CD4-positive, alpha-beta T cell treated with Interleukin-15 for 4 hours (primary cell): ENCODE measurements around the gene DUOX2.
"Not testable (repeated sequence)": the region's sequence is repeated elsewhere in the genome, so short reads cannot be mapped to it uniquely, and the experiment has no call there.

Source experiments
- DNase-seq: peaks from one replicate; pipeline ENCODE4 v3.0.0-alpha.2; 2020; ENCODE audit warnings: low spot score

The DUOX2 gene

GRCh38 chr15:45099549-45100165 lies 14.3 kb downstream of the DUOX2 start:
- no peak for DNase-seq

- DNase-seq, result no peak
These were observed 16.5 kb downstream of the DUOX2 start for GRCh38 chr15:45097466-45097865.

- DNase-seq, result no peak
These were observed 18.3 kb downstream of the DUOX2 start for GRCh38 chr15:45095661-45096060.

GRCh38 chr15:45094358-45094730 lies 19.6 kb downstream of the DUOX2 start:
- DNase-seq, result no peak

DNA sequence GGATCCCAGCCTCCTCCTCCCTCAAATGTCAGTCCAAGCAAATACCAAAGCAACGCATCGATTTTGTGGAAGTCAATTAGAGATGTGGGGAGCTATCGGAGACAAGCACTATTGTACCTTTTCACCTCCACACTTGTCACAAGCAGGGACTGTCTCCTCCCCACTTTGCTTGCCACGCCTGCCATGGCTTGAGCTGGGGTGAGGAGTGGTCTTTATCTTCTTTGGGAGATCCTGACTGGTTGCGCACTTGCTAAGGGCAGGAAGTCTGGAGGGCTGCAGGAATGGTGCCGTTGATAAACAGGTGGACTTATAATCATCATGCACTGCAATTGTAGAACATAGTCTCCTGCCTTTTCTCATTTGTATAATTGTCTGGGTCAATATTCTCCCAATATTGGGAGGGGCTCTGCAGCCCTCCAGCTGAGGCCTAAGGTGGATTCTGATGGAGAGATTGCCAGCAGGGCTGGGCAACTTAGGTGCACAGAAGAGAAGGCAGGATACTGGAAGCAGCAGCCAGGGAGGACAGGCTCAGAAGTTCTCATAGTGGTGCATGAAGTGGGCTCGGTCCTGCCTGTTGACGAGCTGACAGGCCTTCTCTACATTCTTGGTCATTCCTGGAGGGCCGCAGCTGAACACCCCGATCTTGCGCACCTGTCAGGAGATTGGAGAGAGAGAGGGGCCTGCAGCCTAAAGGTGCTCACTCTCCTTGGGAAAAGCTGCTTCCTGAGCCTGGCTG lies 20.2 kb downstream of the DUOX2 start:
- no peak for DNase-seq

GRCh38 chr15:45093013-45093412 lies 21.0 kb downstream of the DUOX2 start:
- DNase-seq, result no peak

GRCh38 chr15:45091576-45091975 lies 22.4 kb downstream of the DUOX2 start:
- DNase-seq, result no peak

DNA sequence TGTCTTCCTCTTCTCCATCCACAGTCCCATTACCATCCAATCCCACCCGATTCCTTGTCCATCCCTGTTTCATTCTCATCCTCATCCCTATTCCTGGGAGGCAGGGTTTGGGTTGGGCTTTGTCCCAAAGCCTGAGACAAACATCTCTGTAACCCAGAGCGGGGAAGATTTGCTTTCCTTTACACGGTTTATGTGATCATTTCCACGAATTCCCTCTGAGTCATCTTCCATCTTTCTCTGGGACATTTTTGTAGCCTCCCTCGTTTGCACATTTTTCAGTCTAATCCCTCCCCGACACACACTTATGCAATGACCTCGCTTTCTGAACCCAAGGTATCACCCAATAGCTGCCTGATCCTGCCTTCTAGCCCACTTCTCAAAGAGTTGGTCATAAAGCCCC lies 22.8 kb downstream of the DUOX2 start:
- no peak for DNase-seq

DNA sequence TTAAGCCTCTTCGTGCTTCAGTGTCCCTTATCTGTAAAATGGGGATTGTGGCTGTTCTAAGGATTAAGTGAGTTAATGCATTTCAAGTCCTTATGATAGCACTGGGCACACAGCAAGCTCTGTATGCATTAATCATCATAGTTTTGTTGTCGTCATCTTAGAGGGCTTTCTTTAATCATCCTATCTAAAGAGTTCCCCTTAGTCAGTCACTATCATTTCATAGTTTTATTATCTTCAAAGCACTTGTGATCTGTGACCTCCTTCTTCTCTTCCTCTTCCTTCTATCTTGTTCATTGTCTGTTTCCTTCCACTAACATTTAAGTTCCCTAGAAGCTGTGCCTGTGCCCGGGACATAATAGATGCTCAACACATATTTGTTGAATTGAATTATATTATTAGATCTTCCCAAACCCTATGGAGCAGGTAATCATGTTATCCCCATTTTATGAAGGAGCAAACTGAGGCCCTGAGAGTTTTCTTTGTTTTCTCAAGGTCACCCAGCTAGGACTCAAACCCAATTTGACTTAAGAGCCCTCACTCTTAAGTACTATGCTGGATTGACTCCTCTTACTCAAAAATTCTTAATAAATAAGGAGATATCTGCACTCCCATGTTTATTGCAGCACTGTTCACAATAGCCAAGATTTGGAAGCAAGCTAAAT lies 24.1 kb downstream of the DUOX2 start:
- no peak for DNase-seq

DNA sequence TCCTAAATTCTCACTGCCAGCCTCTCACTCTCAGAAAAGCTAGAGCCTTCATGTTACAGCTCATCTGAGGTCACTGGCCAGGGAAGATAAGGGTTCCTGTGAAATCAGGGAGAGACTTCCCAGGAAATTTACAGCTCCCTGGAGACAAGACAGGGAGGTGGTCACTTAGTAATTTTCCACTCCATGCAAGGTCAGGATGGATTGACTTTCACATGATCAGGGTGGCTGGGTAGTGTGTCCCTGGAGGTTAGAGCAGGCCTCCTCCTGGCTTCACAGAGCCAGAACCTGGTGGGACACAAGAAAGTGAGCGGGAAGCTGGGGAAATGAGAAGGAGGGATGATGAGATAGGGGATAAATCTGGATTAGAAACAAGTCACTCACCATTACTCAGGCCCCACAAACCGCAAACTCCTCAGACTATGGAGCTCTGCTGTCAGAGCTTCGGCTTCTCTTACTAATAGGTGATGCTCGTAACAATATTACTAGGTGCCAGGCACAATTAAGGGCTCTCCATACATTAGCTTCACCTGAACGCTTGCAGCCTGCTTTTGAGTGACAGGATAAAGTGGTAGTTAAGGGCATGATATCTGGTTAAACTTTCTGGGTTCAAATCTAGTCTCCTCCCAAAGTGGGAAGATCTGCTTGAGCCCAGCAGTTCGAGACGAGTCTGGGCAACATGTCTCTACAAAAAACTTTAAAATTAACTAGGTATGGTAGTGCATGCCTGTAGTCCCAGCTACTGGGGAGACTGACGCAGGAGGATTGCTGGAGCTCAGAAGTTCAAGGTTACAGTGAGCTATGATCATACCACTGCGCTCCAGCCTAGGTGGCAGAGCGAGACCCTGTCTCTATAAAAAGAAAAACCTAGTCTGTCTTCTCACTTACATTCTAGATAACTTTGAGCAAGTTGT lies 24.9 kb downstream of the DUOX2 start:
- no peak for DNase-seq

GRCh38 chr15:45087513-45087912 lies 26.5 kb downstream of the DUOX2 start:
- DNase-seq, result no peak

DNA sequence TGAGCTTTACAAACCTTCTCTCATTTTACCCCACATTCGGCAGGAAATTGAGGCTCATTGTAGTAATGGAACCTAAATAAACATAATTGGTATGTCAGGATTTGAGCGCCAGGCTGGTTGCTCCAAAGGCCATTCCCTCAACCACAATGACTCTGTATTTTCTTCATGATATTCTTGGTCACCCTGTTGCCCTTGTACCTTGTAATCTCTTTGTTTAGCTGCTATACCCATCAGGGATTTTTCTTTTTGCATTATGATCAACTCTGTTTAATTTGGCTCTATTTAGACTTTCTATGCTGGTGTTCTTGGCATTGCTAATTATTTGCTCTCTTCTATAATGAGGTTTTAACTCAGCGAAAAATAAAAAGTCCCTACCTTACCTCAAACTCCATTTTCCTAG lies 29.8 kb downstream of the DUOX2 start:
- DNase-seq, result no peak

DNA sequence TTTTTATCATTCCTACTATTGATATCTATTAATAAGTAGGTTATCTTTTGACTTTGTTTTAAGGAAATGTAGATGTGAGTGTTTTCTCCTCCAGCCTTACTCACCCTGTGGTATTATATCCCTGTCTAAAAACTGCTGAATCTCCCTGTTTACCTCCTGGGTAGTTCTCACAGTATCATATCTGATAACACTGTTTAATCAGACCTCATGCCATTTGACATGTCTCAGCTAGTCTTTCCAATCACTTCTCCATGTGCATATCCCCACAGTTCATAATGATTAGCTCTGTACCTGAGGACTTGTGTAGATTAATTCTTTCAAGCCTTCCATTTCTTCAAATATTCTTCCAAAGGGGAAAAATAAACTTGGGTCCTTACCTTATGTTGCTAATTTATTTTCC lies 30.7 kb downstream of the DUOX2 start:
- DNase-seq, result no peak

DNA sequence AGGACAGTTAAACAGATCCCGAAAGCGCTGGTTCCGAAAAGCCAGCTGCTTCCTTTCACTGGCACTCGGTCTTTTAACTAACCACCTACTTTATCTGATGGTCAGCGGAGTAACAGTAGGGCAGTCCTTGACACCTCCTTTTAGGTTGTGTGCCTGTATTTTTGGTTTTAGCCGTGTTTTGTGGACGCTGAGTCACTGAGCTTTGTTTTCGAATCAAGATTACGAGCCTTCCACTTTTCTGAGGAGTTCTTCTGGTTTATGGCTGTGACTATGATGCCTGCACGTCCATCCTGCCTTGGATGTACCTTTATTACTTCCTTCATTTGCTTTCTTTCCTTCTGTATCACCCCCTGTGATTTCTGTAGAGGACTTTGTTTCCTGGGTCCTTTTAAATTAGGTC lies 31.6 kb downstream of the DUOX2 start:
- not testable (repeated sequence) for DNase-seq

DNA sequence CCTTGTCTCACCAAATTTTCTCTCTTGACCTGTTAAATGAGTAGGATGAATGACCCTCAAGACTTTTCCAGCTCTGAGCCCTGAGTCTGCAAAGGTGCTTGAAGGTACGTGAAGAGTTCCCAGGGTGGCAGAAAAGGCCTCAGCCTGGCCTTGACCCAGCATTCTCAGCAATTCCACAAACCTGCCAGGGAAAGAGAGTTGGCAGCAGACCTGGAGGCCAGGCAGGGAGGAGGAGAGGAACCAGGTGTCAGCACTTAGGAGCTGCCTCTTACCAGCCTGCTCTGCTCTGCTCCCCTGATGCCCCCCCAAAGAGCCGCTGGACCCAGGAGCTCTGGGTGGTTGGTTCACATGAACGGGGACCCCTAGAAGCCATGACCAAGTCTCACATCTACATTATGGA lies 33.4 kb downstream of the DUOX2 start:
- DNase-seq, result not testable (repeated sequence)

DNA sequence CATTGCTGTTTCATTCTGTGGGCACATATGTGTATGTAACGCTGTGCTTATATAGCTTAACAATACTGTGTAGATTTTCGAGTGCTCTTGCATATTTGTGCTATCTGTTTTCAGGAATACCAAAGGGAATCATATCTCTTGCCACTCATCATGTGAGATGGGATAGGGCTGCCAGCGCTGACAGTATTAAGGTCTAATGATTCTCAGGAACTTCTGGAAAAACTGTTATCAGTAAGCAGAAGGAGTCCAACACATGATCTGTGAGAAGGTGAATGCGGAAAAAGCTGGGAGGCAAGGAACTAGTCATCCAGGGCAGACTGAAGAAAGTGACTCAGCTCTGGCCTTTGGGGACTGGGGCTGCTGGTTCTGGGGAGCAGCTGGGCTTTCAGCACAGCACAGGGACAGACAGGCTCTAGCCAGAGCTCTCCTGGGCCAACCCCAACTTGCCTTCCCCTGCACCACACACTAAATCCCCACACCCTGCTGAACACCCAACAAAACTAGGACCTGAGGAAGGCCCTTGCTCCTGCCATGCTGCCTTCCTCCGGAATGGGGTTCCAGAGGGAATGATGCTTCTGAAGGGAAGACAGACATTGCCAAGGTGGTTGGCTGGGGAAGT lies 34.2 kb downstream of the DUOX2 start:
- not testable (repeated sequence) for DNase-seq

DNA sequence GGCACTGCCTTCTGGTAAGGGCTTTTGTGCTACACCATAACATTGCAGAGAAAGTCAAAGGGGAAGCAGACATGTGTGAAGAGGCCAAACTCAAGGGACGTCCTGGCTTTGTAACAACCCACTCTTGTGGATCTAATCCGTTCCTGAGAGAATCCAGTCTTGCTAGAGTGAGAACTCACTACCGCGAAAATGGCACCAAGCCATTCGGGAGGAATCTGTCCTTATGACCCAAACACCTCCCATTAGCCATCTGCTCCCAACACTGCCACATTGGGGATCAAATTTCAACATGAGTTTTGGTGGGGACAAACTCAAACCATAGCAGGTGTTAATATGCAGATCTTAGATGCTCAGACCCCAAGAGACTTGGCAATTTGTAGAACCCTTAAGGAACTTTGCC lies 34.8 kb downstream of the DUOX2 start:
- DNase-seq, result not testable (repeated sequence)

- not testable (repeated sequence) for DNase-seq
These were observed 36.6 kb downstream of the DUOX2 start for GRCh38 chr15:45077391-45077790.

DNA sequence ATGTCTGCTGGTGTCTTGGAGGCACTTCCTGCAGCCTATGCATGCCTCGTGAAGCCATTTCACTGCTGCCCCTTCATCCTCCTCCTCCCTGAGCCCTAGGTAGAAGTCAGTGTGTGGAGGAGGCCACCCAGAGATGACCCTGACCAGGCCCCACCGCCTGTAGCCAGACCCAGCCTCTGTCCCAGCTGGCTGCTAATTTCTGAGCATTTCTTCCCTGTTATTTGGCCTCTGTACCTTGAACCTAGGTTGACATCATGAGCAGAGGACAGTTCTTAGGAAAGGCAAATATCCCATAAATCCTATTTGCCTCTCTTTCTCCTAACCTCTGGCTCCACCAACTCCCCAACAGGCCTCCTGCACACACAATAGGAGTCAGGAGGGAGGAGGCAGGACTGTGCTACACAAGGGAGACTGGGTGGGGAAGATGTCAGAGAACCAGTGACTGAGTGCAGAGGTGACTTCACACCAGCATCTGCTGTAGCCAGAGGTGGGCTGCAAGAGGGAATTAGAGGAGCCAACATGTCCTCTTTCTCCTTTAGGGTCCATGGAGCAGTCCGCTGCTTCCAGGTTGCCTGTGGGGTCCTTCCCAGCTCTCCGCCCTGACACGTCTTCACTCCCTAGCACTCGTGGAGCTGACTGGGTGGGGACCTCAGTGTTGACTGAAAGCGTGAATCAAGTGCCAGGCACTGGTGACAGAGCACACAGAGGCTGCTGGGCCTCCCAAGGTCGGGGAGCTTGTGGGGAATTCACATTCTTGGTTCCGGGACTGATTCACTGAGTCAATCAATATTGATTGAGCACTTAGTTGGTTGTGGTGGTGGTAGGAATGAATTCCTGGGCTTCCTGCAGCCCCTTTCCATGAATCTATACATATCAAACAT lies 38.3 kb downstream of the DUOX2 start:
- DNase-seq, result not testable (repeated sequence)

DNA sequence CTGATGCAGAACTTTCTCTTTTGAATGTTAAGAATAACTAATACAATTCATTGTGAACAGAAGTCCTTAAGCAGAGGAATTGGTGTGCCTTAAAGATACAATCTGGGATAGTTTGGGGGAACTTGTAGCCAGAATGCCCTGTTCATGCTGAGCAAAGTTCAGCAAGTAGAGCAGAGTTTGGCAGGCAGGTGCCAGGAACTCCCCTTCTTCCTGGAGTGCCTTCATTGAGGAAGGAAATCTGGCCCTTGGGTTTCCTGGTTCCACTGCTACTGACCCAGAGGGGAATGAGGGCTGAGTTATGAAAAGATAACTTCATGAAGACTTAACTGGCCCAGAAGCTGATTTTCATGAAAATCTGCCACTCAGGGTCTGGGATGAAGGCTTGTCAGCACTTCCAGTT lies 40.4 kb downstream of the DUOX2 start:
- DNase-seq, result not testable (repeated sequence)

DNA sequence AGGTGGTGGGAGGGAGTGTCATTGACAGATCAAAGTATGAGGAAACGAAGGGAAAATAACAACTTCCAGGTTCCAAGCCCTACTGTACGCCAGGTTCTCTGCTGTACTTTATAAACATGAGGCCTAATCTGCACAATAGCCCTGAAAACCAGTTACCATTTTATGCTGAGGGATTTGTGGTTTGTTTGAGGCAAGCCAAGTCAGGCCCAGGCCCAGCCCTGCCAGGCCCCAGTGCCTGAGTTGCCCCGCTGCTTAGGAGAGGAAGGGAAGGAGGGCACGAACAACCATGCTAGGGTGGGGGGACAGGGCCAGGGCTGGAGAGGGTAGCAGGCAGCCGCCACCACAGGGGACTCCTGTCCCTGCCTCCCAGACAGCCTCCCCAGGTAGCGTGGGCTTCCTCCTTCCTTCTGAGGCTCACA lies 44.0 kb downstream of the DUOX2 start:
- not testable (repeated sequence) for DNase-seq
